ENCODE data around the gene AICDA.
"Not testable (repeated sequence)": the region's sequence is repeated elsewhere in the genome, so short reads cannot be mapped to it uniquely, and the experiment has no call there.

AICDA gene

GRCh38 chr12:8593246-8593645 lies 19.4 kb downstream of the AICDA start:
- Histone ChIP-seq H3K36me3 (ENCODE audit: control insufficient read depth in 5 of 5, insufficient read depth in 5 of 5, low read length in 5 of 5) (no peaks in the 10 kb centered on the region), H3K27me3 (ENCODE audit: control insufficient read depth in 5 of 5, insufficient read depth in 4 of 5, low read length in 5 of 5) (no peaks in the 10 kb centered on the region), H3K9ac (ENCODE audit: low read length in 5 of 5) (no peak overlapping the region), H3K4me3 (ENCODE audit: low read depth in 1 of 5, low read length in 5 of 5) (no peak overlapping the region), H3K4me1 (ENCODE audit: control insufficient read depth in 5 of 5, insufficient read depth in 5 of 5, low read length in 5 of 5) (no peaks in the 10 kb centered on the region), H3K27ac (ENCODE audit: low read depth, low read length) (no peak overlapping the region), H3K9me3 (ENCODE audit: control insufficient read depth in 5 of 5, low read length in 5 of 5) (no peaks in the 10 kb centered on the region)

- Histone ChIP-seq H3K27ac (ENCODE audit: low read depth, low read length) (no peak overlapping the region), H3K9me3 (ENCODE audit: control insufficient read depth in 5 of 5, low read length in 5 of 5) (no peaks in the 10 kb centered on the region), H3K9ac (ENCODE audit: low read length in 5 of 5) (no peak overlapping the region), H3K27me3 (ENCODE audit: control insufficient read depth in 5 of 5, insufficient read depth in 4 of 5, low read length in 5 of 5) (no peaks in the 10 kb centered on the region), H3K4me3 (ENCODE audit: low read depth in 1 of 5, low read length in 5 of 5) (no peak overlapping the region), H3K36me3 (ENCODE audit: control insufficient read depth in 5 of 5, insufficient read depth in 5 of 5, low read length in 5 of 5) (no peaks in the 10 kb centered on the region), H3K4me1 (ENCODE audit: control insufficient read depth in 5 of 5, insufficient read depth in 5 of 5, low read length in 5 of 5) (no peaks in the 10 kb centered on the region)
Observed at GRCh38 chr12:8590842-8591545, 21.7 kb downstream of the AICDA start.

GRCh38 chr12:8589679-8590078 lies 23.0 kb downstream of the AICDA start:
- Histone ChIP-seq H3K9ac (ENCODE audit: low read length in 5 of 5) (no peak overlapping the region), H3K9me3 (ENCODE audit: control insufficient read depth in 5 of 5, low read length in 5 of 5) (no peaks in the 10 kb centered on the region), H3K4me3 (ENCODE audit: low read depth in 1 of 5, low read length in 5 of 5) (no peak overlapping the region), H3K36me3 (ENCODE audit: control insufficient read depth in 5 of 5, insufficient read depth in 5 of 5, low read length in 5 of 5) (no peaks in the 10 kb centered on the region), H3K27me3 (ENCODE audit: control insufficient read depth in 5 of 5, insufficient read depth in 4 of 5, low read length in 5 of 5) (no peaks in the 10 kb centered on the region), H3K27ac (ENCODE audit: low read depth, low read length) (no peak overlapping the region), H3K4me1 (ENCODE audit: control insufficient read depth in 5 of 5, insufficient read depth in 5 of 5, low read length in 5 of 5) (no peaks in the 10 kb centered on the region)

- H3K4me1 ChIP-seq (ENCODE audit: control insufficient read depth in 5 of 5, insufficient read depth in 5 of 5, low read length in 5 of 5); H3K9me3 ChIP-seq (ENCODE audit: control insufficient read depth in 5 of 5, low read length in 5 of 5); H3K9ac ChIP-seq (ENCODE audit: low read length in 5 of 5); H3K36me3 ChIP-seq (ENCODE audit: control insufficient read depth in 5 of 5, insufficient read depth in 5 of 5, low read length in 5 of 5); H3K4me3 ChIP-seq (ENCODE audit: low read depth in 1 of 5, low read length in 5 of 5); H3K27ac ChIP-seq (ENCODE audit: low read depth, low read length); H3K27me3 ChIP-seq (ENCODE audit: control insufficient read depth in 5 of 5, insufficient read depth in 4 of 5, low read length in 5 of 5): not testable (repeated sequence)
Observed at GRCh38 chr12:8584478-8584877, 28.2 kb downstream of the AICDA start.

GRCh38 chr12:8584004-8584403 lies 28.7 kb downstream of the AICDA start:
- no peaks in the 10 kb centered on the region for H3K9me3 ChIP-seq (ENCODE audit: control insufficient read depth in 5 of 5, low read length in 5 of 5)
- H3K27me3 ChIP-seq (ENCODE audit: control insufficient read depth in 5 of 5, insufficient read depth in 4 of 5, low read length in 5 of 5): no peaks in the 10 kb centered on the region
- no peak overlapping the region for H3K27ac ChIP-seq (ENCODE audit: low read depth, low read length)
- H3K36me3 ChIP-seq (ENCODE audit: control insufficient read depth in 5 of 5, insufficient read depth in 5 of 5, low read length in 5 of 5): no peaks in the 10 kb centered on the region
- no peak overlapping the region for H3K4me3 ChIP-seq (ENCODE audit: low read depth in 1 of 5, low read length in 5 of 5)
- no peaks in the 10 kb centered on the region for H3K4me1 ChIP-seq (ENCODE audit: control insufficient read depth in 5 of 5, insufficient read depth in 5 of 5, low read length in 5 of 5)
- no peak overlapping the region for H3K9ac ChIP-seq (ENCODE audit: low read length in 5 of 5)

- no peak overlapping the region for H3K27ac ChIP-seq (ENCODE audit: low read depth, low read length)
- no peaks in the 10 kb centered on the region for H3K4me1 ChIP-seq (ENCODE audit: control insufficient read depth in 5 of 5, insufficient read depth in 5 of 5, low read length in 5 of 5)
- no peaks in the 10 kb centered on the region for H3K36me3 ChIP-seq (ENCODE audit: control insufficient read depth in 5 of 5, insufficient read depth in 5 of 5, low read length in 5 of 5)
- H3K9me3 ChIP-seq (ENCODE audit: control insufficient read depth in 5 of 5, low read length in 5 of 5): no peaks in the 10 kb centered on the region
- H3K27me3 ChIP-seq (ENCODE audit: control insufficient read depth in 5 of 5, insufficient read depth in 4 of 5, low read length in 5 of 5): no peaks in the 10 kb centered on the region
- no peak overlapping the region for H3K4me3 ChIP-seq (ENCODE audit: low read depth in 1 of 5, low read length in 5 of 5)
- no peak overlapping the region for H3K9ac ChIP-seq (ENCODE audit: low read length in 5 of 5)
Observed at GRCh38 chr12:8581098-8581784, 31.4 kb downstream of the AICDA start.

GRCh38 chr12:8577879-8578278 lies 34.8 kb downstream of the AICDA start:
- Histone ChIP-seq H3K4me1 (ENCODE audit: control insufficient read depth in 5 of 5, insufficient read depth in 5 of 5, low read length in 5 of 5) (peaks cover 0 to under 1% (median 0%) of the 10 kb centered on the region in 5 donors), H3K9me3 (ENCODE audit: control insufficient read depth in 5 of 5, low read length in 5 of 5) (no peaks in the 10 kb centered on the region), H3K36me3 (ENCODE audit: control insufficient read depth in 5 of 5, insufficient read depth in 5 of 5, low read length in 5 of 5) (no peaks in the 10 kb centered on the region), H3K27ac (ENCODE audit: low read depth, low read length) (no peak overlapping the region), H3K4me3 (ENCODE audit: low read depth in 1 of 5, low read length in 5 of 5) (no peak overlapping the region), H3K9ac (ENCODE audit: low read length in 5 of 5) (no peak overlapping the region), H3K27me3 (ENCODE audit: control insufficient read depth in 5 of 5, insufficient read depth in 4 of 5, low read length in 5 of 5) (no peaks in the 10 kb centered on the region)

GRCh38 chr12:8572507-8572906 lies 40.2 kb downstream of the AICDA start:
- Histone ChIP-seq H3K27ac (ENCODE audit: low read depth, low read length) (no peak overlapping the region), H3K36me3 (ENCODE audit: control insufficient read depth in 5 of 5, insufficient read depth in 5 of 5, low read length in 5 of 5) (no peaks in the 10 kb centered on the region), H3K9me3 (ENCODE audit: control insufficient read depth in 5 of 5, low read length in 5 of 5) (peaks cover 0 to 6% (median 0%) of the 10 kb centered on the region in 5 donors), H3K9ac (ENCODE audit: low read length in 5 of 5) (no peak overlapping the region), H3K4me3 (ENCODE audit: low read depth in 1 of 5, low read length in 5 of 5) (no peak overlapping the region), H3K4me1 (ENCODE audit: control insufficient read depth in 5 of 5, insufficient read depth in 5 of 5, low read length in 5 of 5) (peaks cover 0 to 6% (median 0%) of the 10 kb centered on the region in 5 donors), H3K27me3 (ENCODE audit: control insufficient read depth in 5 of 5, insufficient read depth in 4 of 5, low read length in 5 of 5) (peaks cover 0 to 4% (median 0%) of the 10 kb centered on the region in 5 donors)

GRCh38 chr12:8566525-8566924 lies 46.1 kb downstream of the AICDA start:
- Histone ChIP-seq H3K9ac (ENCODE audit: low read length in 5 of 5) (no peak overlapping the region), H3K9me3 (ENCODE audit: control insufficient read depth in 5 of 5, low read length in 5 of 5) (peaks cover 0 to 14% (median 6%) of the 10 kb centered on the region in 5 donors), H3K4me3 (ENCODE audit: low read depth in 1 of 5, low read length in 5 of 5) (peak overlapping the region in 1 of 5 donors; percentile 16), H3K27ac (ENCODE audit: low read depth, low read length) (no peak overlapping the region), H3K36me3 (ENCODE audit: control insufficient read depth in 5 of 5, insufficient read depth in 5 of 5, low read length in 5 of 5) (no peaks in the 10 kb centered on the region), H3K27me3 (ENCODE audit: control insufficient read depth in 5 of 5, insufficient read depth in 4 of 5, low read length in 5 of 5) (peaks cover 0 to 4% (median 0%) of the 10 kb centered on the region in 5 donors), H3K4me1 (ENCODE audit: control insufficient read depth in 5 of 5, insufficient read depth in 5 of 5, low read length in 5 of 5) (peaks cover 0 to 8% (median 0%) of the 10 kb centered on the region in 5 donors)

- H3K4me1 ChIP-seq (ENCODE audit: control insufficient read depth in 5 of 5, insufficient read depth in 5 of 5, low read length in 5 of 5); H3K27ac ChIP-seq (ENCODE audit: low read depth, low read length); H3K9ac ChIP-seq (ENCODE audit: low read length in 5 of 5); H3K27me3 ChIP-seq (ENCODE audit: control insufficient read depth in 5 of 5, insufficient read depth in 4 of 5, low read length in 5 of 5); H3K36me3 ChIP-seq (ENCODE audit: control insufficient read depth in 5 of 5, insufficient read depth in 5 of 5, low read length in 5 of 5): not testable (repeated sequence)
- Histone ChIP-seq H3K9me3 (ENCODE audit: control insufficient read depth in 5 of 5, low read length in 5 of 5) (peaks cover 0 to 14% (median 6%) of the 10 kb centered on the region in 5 donors), H3K4me3 (ENCODE audit: low read depth in 1 of 5, low read length in 5 of 5) (peak overlapping the region in 1 of 5 donors; percentile 16)
Observed at GRCh38 chr12:8566052-8566451, 46.6 kb downstream of the AICDA start.

Data from subcutaneous abdominal adipose tissue (tissue), 5 donors.